D721Med (cell line): Measurements from ENCODE around the gene MAST1.

Source experiments
- DNase-seq: peaks from one replicate; pipeline ENCODE4 v3.0.0; 2011; ENCODE audit warnings: low spot score; ENCODE audit not compliant: insufficient read length
- FAIRE-seq: peaks from 2 replicates; lab custom pipeline; 2011; peaks lifted over from hg19 to GRCh38; lab: Jason Lieb, UNC
- TF ChIP-seq, protein P1 (sequence below): IDR thresholded peaks from 2 replicates; pipeline ENCODE4 v1.5.1; 2012; ENCODE audit warnings: mild to moderate bottlenecking, control low read depth; ENCODE audit not compliant: insufficient read depth; ENCODE audit errors: missing control alignments

Gene MAST1

DNA sequence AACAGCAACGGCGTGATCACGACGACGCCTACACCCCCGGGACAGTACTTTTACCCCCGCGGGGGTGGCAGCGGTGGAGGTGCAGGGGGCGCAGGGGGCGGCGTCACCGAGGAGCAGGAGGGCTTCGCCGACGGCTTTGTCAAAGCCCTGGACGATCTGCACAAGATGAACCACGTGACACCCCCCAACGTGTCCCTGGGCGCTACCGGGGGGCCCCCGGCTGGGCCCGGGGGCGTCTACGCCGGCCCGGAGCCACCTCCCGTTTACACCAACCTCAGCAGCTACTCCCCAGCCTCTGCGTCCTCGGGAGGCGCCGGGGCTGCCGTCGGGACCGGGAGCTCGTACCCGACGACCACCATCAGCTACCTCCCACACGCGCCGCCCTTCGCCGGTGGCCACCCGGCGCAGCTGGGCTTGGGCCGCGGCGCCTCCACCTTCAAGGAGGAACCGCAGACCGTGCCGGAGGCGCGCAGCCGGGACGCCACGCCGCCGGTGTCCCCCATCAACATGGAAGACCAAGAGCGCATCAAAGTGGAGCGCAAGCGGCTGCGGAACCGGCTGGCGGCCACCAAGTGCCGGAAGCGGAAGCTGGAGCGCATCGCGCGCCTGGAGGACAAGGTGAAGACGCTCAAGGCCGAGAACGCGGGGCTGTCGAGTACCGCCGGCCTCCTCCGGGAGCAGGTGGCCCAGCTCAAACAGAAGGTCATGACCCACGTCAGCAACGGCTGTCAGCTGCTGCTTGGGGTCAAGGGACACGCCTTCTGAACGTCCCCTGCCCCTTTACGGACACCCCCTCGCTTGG, 46.1 kb upstream of the MAST1 start:
- TF ChIP-seq, protein P1, sequence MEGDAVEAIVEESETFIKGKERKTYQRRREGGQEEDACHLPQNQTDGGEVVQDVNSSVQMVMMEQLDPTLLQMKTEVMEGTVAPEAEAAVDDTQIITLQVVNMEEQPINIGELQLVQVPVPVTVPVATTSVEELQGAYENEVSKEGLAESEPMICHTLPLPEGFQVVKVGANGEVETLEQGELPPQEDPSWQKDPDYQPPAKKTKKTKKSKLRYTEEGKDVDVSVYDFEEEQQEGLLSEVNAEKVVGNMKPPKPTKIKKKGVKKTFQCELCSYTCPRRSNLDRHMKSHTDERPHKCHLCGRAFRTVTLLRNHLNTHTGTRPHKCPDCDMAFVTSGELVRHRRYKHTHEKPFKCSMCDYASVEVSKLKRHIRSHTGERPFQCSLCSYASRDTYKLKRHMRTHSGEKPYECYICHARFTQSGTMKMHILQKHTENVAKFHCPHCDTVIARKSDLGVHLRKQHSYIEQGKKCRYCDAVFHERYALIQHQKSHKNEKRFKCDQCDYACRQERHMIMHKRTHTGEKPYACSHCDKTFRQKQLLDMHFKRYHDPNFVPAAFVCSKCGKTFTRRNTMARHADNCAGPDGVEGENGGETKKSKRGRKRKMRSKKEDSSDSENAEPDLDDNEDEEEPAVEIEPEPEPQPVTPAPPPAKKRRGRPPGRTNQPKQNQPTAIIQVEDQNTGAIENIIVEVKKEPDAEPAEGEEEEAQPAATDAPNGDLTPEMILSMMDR: no peak
- FAIRE-seq (no peak), DNase-seq (no peak)

GRCh38 chr19:12792853-12793289, 45.4 kb upstream of the MAST1 start:
- TF ChIP-seq, protein P1: no peak
- FAIRE-seq (no peak), DNase-seq (no peak)

- TF ChIP-seq, protein P1: no peak
- peak; percentile 98 for DNase-seq
- no peak for FAIRE-seq
These were observed 44.8 kb upstream of the MAST1 start for GRCh38 chr19:12793290-12794195.

- DNase-seq (no peak), FAIRE-seq (no peak)
- TF ChIP-seq, protein P1: no peak
These were observed 43.9 kb upstream of the MAST1 start for GRCh38 chr19:12794196-12794941.

DNA sequence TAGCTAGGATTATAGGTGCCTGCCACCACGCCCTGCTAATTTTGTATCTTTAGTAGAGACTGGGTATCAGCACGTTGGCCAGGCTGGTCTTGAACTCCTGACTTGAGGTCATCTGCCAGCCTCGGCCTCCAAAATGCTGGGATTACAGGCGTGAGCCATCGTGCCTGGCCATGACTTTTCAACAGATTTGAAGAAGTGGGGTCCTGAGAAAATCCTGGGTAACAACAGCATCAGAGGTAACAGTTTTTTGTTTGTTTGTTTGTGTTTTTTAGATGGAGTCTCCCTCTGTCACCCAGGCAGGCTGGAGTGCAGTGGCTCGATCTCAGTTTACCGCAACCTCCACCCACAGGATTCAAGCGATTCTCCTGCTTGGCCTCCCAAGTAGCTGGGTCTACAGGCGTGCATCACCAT, 43.3 kb upstream of the MAST1 start:
- DNase-seq (no peak), FAIRE-seq (no peak)
- TF ChIP-seq, protein P1: no peak

DNA sequence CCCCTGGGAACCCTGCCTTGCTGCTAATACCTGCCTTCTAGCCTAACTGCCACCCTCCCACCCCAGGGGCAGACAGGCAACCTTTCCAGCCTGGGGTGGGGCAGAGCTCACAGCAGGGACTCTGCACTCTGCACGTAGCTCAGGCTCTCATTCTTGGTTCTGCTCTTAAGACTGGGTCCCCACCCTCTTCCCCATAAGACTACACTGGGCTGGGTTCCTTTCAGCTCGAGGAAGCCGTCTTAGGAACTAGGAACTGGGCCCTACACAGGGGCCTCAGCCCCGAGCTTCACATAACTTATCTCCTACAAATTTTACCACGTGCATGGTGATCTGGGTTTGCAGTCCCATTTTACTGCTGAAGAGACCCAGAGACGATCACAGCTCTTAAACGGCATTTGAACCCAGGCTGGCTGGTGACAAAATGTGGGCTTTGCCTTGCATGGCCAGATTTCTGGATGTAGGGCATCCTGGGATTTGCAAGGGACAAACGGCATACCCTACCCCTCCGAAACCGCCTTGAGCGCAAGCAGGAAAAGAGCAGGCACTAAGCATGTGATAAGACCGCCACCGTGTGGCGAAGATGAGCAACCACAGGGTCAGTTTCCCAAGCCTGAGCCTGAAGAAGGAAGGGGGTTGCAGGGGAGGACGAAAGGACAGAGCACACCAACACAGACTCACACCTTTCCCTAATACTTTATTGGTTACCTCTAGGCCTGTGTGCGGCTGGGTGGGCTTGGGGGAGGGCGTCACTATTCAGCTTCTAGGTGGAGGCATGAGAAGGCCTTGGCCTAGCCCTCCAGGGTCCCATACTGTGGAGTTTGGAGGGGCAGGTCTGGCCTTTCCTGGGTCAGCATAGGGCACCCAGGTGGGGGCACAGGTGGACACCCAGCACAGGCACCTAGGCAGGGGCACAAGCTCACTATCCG, 41.9 kb upstream of the MAST1 start:
- DNase-seq (no peak), FAIRE-seq (no peak)
- TF ChIP-seq, protein P1: peak; percentile 99
